Activated CD4-positive, alpha-beta T cell treated with anti-CD3 and anti-CD28 coated beads, Interleukin-2, amount 50 U/mL, for 4 hours (primary cell): Measurements from ENCODE around the gene CORT.
A peak's percentile ranks its signal among the peaks of the same experiment; 100 is the strongest.
"Not testable (repeated sequence)": the region's sequence is repeated elsewhere in the genome, so short reads cannot be mapped to it uniquely, and the experiment has no call there.

Experiments
- DNase-seq, 2 experiments: peaks; one replicate each; pipeline ENCODE4 v3.0.0-alpha.2; 2020

The CORT gene, protein sequence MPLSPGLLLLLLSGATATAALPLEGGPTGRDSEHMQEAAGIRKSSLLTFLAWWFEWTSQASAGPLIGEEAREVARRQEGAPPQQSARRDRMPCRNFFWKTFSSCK

DNA sequence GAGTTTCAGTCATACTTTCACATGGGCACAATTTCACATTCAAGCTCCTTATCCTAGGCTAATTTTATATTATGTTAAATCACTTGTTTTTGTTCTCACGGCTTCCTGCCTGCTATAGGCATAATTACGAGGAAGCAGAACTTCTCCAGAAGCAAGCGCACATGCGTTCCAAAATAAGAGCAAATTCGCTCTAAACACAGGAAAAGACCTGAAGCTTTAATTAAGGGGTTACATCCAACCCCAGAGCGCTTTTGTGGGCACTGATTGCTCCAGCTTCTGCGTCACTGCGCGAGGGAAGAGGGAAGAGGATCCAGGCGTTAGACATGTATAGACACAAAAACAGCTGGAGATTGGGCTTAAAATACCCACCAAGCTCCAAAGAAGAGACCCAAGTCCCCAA is at the start of gene CORT:
TSS of gene CORT (plus strand) at position 281 of the 400 bp plus-strand sequence. CDS start 193 bp downstream, outside the sequence.
- no peak for DNase-seq

DNA sequence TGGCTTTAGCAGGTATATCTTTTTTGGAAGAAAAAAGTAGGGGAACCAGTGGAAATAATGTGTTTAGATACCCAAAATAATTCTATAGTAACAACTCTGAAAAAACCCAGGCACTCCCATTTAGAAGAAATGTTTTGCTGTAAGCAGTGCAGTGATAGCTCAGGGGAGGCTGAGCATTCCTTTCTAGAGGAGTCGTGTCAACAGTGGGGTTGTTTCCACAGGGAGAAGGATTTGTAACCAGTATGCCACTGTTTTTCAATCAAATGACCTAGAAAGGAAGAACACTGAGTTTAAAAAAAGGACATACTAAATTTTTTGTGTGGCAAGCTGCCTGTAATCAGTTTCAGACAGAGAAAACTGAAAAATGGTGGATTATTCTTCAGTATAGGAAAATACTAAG is 48.5 kb upstream of the CORT start:
- no peak for DNase-seq

DNA sequence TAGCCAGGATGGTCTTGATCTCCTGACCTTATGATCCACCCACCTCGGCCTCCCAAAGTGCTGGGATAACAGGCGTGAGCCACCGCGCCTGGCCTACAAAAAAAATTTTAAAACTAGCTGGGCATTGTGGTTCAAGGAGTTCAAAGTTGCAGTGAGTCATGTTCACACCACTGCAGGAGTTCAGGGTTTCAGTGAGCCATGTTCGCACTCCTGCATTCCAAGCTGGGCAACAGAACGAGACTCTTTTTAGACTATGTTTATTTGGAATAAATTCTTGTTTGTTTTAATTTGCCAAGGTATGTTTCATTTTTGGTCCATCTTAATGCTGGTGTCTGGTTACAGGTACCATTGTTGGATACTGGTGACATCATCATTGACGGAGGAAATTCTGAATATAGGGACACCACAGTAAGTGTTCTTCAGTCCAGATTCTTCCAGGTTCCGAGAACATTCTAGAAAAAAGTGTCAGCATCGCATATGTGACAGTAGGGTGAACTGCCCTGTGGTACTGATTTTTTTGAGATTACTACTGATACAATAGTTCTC is 47.0 kb upstream of the CORT start:
- DNase-seq = no peak

DNA sequence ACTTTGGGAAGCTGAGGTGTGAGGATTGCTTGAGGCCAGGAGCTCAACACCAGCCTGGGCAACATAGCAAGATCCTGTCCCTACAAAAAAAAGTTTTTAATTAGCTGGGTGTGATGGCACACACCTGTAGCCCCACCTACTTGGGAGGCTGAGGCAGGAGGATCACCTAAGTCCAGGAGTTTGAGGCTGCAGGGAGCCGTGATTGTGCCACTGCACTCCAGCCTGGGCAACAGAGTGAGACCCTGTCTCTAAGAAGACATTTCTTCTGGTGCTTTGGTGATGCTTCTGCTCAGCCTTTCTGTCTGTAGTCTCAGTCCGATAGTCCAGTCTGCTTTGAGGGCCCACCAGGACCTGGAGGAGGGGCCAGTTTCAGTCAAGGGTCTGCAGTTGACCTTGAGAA is 42.6 kb upstream of the CORT start:
- DNase-seq = no peak

DNA sequence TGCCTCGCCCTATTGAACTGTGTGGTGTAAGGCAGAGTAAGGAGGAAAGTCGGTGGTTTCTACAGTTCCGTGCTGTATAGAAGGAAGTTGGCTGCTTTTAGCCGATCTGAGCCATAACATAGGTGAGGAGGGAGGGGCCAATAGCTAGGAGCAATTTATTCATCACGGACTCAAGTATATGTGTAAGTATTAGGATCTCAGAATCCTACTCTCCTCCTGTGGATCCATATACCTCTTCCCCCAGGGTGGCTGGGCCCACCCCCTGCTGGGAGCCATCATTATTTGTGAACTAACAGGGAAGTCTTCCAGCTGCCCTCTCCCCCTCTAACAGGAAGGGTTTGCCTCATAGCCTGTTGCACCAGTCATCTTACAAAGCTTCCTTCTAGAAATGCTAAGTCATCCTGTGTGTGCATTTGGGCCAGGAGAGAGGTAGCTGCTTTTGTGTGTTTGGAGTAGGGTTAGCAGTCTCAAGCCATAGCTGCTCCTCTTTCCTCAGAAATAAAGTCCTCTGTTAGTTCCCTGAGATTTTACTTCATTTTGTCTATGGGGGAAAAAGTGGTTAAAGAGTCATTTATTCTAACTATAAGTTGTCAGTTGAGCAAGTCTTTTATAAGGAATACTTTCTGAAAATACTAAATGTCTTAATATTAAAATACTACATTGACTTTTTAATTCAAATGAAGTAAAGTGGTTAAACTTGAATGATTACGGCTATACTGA is 34.5 kb upstream of the CORT start:
- DNase-seq = no peak

DNA sequence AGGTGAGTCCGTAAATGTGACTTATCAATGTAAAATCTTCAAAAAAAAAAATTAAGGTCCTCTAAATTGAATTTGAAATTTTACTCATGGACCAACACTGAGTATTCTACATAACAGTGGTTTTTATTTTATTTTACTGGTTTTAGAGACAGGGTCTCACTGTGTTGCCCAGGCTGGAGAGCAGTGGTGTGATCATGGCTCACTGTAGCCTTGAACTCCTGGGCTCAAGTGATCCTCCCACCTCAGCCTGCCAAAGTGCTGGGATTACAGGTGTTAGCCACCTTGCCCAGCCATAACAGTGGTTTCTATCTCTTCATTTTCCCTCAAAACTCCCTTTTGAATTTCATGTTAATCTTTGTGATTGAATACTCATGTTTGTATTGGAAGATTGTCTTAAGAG is 33.9 kb upstream of the CORT start:
- not testable (repeated sequence) for DNase-seq

DNA sequence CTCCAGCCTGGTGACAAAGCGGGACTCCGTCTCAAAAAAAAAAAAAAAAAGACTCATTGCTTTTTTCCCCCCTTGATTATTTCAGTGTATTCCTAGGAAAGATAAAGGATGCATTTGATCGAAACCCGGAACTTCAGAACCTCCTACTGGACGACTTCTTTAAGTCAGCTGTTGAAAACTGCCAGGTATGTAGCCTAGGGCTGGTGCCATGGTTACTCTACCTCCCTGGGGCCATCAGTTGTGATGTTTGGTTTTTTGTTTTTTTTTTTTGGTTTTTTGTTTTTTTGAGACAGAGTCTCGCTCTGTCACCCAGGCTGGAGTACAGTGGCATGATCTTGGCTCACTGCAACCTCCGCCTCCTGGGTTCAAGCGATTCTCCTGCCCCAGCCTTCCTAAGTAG is 31.1 kb upstream of the CORT start:
- DNase-seq = not testable (repeated sequence)

DNA sequence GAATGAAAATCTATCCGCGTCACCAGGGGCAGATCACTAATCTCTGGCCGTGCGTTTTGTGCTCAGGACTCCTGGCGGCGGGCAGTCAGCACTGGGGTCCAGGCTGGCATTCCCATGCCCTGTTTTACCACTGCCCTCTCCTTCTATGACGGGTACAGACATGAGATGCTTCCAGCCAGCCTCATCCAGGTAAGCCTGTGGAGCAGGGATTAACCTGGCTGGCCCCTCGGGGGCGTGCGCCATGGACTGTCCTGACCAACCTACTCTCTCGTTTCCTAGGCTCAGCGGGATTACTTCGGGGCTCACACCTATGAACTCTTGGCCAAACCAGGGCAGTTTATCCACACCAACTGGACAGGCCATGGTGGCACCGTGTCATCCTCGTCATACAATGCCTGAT is 30.5 kb upstream of the CORT start:
- DNase-seq = no peak

DNA sequence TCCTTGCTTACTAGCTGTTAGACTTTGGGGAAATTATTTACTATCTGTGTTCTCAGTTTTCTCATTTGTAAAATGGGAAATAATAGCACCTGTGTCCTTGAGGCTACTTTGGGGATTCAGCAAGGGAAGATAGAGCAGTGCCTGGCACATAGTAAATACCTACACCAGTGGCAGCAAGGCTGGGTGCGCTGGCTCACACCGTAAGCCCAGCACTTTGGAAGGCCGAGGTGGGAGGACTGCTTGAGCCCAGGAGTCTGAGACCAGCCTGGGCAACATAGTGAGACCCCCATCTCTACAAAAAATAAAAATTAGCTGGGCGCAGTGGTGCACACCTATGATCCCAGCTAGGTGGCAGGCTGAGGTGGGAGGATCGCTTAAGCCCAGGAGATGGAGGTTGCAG is 28.2 kb upstream of the CORT start:
- DNase-seq = no peak

DNA sequence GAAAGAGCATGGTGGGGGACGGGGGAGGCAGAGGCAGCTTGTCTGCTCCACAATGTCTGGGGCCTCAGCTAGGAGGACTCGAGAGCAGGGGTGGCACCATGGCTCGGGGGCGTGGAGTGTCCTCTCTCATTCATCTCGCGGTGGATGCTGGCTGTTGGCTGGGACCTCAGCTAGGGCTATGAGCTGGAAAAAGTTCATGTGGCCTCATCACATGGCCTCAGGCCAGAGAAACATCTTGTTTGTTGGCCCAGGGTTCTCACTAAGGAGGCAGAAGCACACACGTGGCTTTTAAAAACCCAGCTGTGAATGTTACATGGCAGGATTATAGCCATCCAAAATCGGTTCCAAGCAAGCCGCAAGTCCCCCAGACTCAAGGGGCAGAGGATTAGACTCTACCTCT is 25.8 kb upstream of the CORT start:
- no peak for DNase-seq

DNA sequence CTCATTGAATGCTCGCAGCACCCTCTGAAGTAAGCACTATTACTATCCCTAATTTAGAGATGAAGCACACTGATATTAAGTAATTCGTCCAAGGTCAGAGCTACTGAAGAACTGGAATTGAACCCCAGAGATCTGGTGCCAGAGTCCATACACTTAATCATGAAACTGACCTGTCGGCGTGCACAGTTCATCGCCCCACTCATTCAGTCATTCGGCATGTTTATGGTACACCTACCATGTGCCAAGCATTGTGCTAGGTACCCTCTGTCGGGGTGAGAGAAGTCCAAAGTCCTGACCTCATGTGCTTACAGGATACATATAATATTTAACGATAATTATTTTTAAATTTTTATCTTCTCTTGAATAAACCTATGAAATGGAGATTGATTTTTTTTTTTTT is 25.2 kb upstream of the CORT start:
- DNase-seq = no peak

DNA sequence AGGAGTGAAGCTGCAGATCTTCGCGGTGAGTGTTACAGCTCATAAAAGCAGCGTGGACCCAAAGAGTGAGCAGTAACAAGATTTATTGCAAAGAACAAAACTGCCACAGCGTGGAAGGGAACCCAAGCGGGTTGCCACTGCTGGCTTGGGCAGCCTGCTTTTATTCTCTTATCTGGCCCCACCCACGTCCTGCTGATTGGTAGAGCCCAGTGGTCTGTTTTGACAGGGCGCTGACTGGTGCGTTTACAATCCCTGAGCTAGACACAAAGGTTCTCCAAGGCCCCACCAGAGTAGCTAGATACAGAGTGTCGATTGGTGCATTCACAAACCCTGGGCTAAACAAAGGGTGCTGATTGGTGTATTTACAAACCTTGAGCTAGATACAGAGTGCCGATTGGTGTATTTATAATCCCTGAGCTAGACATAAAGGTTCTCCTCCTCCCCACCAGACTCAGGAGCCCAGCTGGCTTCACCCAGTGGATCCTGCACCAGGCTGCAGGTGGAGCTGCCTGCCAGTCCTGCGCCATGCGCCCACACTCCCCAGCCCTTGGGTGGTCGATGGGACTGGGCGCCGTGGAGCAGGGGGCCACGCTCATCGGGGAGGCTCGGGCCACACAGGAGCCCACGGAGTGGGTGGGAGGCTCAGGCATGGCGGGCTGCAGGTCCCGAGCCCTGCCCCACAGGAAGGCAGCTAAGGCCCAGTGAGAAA is 23.9 kb upstream of the CORT start:
- DNase-seq = not testable (repeated sequence)

DNA sequence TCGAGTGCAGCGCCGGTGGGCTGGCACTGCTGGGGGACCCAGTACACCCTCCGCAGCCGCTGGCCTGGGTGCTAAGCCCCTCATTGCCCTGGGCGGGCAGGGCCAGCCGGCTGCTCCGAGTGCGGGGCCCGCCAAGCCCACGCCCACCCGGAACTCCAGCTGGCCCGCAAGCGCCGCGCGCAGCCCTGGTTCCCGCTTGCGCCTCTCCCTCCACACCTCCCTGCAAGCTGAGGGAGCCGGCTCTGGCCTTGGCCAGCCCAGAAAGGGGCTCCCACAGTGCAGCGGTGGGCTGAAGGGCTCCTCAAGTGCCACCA is 23.3 kb upstream of the CORT start:
- DNase-seq = not testable (repeated sequence)

DNA sequence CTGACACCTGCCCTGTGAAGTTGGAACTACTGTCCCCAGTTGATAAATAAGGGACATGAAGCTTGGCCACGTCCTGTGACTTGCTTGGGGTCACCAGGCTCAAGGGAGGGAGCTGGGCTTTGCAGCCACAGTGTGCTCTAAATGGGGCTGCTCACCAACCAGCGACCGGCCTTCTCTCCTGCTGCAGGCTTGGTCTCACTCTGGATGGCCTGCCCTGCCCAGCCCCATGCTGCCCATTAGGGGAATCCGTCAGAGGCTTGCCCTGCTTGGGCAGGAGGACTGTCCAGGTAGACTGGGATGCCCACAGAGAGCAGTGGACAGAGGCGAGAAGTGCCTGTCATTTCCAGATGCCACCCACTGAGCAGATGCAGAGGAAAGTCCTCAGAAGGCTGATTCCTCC is 20.8 kb upstream of the CORT start:
- no peak for DNase-seq

DNA sequence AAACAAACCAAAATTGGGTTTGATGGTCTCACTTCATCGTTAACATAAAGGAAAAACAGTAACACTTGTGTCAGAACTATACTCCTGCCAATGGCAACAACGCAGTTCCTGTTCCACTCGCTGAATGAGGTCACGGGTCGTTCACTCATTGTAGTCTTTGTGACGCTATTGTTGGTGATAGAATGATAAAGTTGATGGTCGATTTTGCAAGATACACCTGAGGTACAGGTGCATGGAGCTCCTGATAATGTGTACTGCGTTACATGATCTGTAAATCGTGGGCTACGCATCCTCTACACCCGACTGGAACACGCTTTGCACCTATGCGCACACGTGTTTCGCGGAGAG is 20.0 kb upstream of the CORT start:
- no peak for DNase-seq

DNA sequence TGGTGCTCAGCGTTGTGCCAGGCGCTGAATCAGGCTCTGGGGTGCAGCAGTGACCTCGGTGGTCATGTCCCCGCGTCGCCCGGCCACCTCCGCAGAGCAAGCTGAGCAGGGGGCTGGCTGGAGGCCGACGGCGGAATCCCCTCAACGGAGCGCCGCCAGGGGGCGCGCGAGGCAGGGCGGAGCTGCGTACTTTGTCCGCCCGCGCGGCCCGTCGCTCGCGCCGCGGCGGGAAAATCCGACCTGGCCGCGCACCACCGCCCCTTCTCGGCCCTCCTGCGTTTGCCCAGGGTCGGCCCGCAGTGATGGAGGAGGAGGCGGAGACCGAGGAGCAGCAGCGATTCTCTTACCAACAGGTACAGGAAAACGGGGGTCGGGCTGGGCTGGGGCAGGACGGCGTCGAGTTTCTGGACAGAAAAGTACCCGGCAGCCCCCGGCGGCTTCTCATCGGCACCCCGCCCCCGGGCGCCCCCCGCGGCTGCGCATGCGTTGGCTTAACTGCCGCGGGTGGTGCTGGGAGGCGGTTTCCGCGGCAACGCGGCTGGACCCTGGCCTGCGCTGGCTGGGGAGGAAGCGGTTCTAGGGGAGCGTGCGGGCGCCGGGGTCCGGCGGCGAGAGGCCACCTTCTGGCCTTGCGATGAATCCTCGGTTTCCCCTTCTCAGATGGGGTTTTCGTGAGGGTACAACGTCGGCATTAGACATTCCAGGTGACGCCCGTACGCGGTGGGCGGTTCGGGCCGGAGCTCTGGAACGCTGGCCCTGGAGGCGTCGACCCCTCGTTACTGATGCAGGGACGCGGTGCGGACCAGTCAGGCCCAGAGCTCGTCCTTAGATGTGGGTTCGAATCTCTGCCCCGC is 19.4 kb upstream of the CORT start, which contains the start of gene CENPS:
TSS of gene CENPS (plus strand) at position 218 of the 854 bp plus-strand sequence. CDS start at position 303, 85 bp downstream.
- peak; percentile 79 to 82 for DNase-seq

DNA sequence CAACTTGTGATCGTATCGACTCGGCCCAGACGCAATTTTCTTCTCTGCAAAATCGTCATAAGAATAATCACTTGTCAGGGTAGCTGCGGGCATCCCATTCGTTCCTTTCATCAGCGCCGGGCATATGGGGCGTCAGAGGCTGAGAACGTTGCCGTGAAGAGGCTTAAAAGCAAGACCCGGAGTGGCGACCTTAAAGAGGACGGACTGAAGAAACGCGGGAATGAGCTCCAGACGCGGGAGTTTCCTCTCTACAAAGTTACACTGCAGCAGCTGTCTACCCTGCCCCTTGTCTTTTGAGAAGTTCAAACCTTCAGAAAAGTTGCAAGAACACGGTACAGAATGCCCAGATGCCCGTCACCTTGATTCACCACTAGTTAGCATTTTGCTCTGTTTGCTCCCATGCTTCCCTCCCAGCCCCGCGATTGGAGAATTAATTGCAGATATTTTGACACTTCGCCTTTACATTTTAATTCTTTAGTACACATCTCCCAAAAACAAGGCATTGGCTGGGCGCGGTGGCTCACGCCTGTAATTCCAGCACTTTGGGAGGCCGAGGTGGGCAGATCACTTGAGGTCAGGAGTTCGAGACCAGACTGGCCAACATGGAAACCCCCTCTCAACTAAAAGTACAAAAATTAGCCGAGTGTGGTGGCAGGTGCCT is 18.6 kb upstream of the CORT start:
- DNase-seq = peak in 1 of 2 experiments; percentile 4

DNA sequence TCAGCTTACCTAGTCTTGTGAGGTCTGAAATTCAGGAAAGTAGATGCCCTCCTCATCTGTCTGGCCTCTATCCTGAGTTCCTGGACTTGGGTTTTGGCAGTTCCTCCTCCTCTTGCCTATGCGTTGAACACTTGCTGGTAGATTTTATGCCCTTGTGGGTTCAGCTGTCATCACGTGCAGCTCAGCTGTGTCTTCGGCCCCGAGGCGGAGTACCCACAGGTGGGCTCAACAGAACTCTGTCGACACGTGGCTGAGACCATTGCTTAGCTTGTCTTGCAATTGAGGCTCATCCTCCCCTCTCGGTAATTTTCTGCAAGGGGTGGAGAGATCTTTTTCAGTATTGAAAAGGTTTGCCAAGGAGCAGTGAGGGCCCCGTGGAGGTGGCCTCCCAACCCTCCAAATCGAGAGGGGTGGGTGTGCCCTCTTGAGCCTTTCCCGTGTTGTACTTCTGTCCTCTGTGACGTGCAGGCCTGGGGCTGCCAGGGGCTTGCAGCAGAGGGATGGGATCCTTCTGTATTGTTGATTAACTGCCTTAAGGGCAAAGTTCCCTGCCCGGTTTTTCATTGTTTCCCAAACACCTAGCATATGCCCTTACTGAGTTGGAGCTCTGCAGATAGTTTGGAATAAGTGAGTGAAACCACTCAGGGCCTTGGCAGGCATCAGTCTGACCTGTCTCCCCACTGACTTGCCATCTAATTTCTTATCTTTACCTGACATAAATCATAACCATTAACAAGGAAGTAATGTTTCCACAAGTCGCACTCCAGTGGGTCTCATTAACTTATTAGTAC is 16.7 kb upstream of the CORT start:
- DNase-seq = no peak

DNA sequence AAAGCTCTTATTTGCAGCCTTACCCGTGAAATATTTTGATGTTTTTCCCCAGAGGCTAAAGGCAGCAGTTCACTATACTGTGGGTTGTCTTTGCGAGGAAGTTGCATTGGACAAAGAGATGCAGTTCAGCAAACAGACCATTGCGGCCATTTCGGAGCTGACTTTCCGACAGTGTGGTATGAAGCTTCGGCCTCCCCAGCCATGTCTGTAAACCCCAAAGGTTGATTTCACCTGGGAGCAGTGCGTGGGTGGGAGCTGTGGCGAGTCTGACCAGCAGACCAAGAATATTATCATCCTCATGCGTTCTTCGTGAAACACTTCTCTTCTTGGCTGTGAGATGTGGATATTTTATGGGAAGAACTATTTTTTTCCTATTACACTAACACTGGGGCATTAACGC is 16.0 kb upstream of the CORT start:
- no peak for DNase-seq

DNA sequence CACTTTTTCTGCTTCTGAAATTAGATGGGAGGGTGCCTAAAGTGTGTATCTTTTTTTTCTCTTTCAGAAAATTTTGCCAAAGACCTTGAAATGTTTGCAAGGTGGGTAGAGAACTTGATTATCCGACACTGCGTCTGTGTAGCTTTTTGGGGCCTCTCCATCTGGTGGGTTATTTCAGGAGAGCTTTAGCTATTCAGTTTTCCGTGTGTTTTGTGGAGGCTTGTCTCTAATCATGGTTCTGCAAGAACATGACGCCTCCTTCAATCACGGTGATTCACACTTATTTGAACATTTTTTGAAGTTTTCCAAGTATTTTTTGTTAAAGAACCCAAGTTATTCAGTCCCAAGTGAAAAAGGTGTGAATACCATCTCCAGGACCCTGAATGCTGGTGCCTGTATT is 15.2 kb upstream of the CORT start:
- DNase-seq = no peak

DNA sequence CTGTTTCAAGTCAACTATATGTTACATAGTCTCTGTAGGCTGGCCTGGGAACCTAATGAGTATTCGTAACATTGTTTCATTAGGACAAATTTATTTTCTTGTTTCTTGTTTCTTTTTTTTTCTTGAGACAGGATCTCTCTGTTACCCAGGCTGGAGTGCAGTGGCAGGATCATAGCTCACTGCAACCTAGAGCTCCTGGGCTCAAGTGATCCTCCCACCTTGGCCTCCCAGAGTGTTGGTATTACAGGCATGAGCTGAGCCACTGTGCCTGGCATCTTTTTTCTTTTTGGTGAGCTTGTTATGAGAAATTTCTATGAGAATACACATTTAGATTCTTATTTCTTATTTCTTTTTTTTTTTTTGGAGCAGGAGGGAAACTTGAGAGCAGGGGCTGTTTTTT is 12.8 kb upstream of the CORT start:
- DNase-seq = no peak

DNA sequence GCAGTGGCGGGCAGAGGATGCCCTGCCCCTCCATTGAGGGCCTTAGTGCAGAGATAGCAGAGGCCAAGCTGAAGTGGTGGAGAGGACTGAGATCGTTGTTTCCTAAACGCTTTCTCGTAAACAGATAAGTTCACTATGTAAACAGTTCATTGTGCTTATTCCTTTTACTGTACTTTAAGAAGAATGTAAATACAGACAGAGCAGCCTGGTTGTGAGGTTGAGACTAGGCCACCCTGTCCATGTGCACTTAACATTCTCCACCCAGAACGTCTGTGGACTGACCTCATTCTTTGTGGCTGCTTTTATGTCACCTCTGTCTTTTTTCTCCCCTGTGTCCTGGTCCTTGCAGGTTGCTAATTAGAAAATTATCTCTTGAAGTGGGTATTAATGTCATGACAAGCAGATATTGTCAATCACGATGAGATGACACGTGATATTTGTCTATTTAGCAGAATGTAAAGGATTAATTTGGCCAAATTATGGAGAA is 11.1 kb upstream of the CORT start:
- no peak for DNase-seq
